H1 (cell line): ENCODE measurements around the gene FGGY. TPM values are rescaled to one million over a fixed set of nuclear protein-coding genes. Genes with fewer than 3 reads are reported as not detected.

Source experiments
- CTCF ChIA-PET: fragments of 300-600 bp; sonication (Branson Sonifier 250); formaldehyde crosslinking; loops from one replicate; lab custom pipeline; 2021; ENCODE audit not compliant: partially characterized antibody; lab: Charles Lee
- POLR2A ChIA-PET: fragments of 300-600 bp; sonication (Branson Sonifier 250); formaldehyde crosslinking; loops from one replicate; lab custom pipeline; 2021; ENCODE audit warnings: inconsistent platforms; ENCODE audit not compliant: partially characterized antibody; lab: Charles Lee
- DNase-seq, 2 experiments: peaks; one replicate each; pipeline versions ENCODE4 v3.0.0 to v3.0.0-alpha.2; 2010 to 2022; ENCODE audit warnings: low spot score in 2 of 2, low read depth in 1 of 2, mixed read lengths in 1 of 2
- FAIRE-seq: peaks from 2 replicates; lab custom pipeline; 2011; peaks lifted over from hg19 to GRCh38; lab: Jason Lieb, UNC
- H2AFZ ChIP-seq: 2 replicates; pipeline ENCODE4 v1.8.1; 2012; ENCODE audit warnings: low read length, inconsistent platforms
- H2AK5ac ChIP-seq: 2 replicates; pipeline ENCODE4 v1.6.1; 2013; ENCODE audit warnings: low read depth, low read length
- H2BK120ac ChIP-seq: replicated peaks from 2 replicates; pipeline ENCODE3; 2013; ENCODE audit warnings: low read depth, low read length, inconsistent platforms
- H2BK12ac ChIP-seq: 2 replicates; pipeline ENCODE4 v1.6.1; 2013; ENCODE audit warnings: low read depth, low read length
- H2BK15ac ChIP-seq: 2 replicates; pipeline ENCODE4 v1.6.1; 2013; ENCODE audit warnings: low read length
- H2BK20ac ChIP-seq: 2 replicates; pipeline ENCODE4 v1.6.1; 2013; ENCODE audit warnings: low read length
- H2BK5ac ChIP-seq: 2 replicates; pipeline ENCODE4 v1.6.1; 2013; ENCODE audit warnings: low read depth, low read length
- H3K14ac ChIP-seq: 2 replicates; pipeline ENCODE4 v1.6.1; 2013; ENCODE audit warnings: inconsistent platforms; ENCODE audit not compliant: insufficient read length
- H3K18ac ChIP-seq: 2 replicates; pipeline ENCODE4 v1.6.1; 2013; ENCODE audit warnings: low read length; ENCODE audit errors: extremely low read depth
- H3K23ac ChIP-seq: 2 replicates; pipeline ENCODE4 v1.6.1; 2013; ENCODE audit warnings: inconsistent platforms; ENCODE audit not compliant: insufficient read length
- H3K23me2 ChIP-seq: 2 replicates; pipeline ENCODE4 v1.6.1; 2013; ENCODE audit warnings: low read depth, low read length
- H3K27ac ChIP-seq: 2 replicates; pipeline ENCODE4 v1.6.1; 2011; ENCODE audit warnings: low read depth, low read length, inconsistent platforms
- H3K27me3 ChIP-seq, 4 experiments: replicated peaks in 1 of 4; 1 replicate in 1 of 4; 2 replicates in 3 of 4; pipeline versions ENCODE4 v1.6.1 to v1.8.1; 2011 to 2013; ENCODE audit warnings: low read length in 3 of 4, mild to moderate bottlenecking in 3 of 4, inconsistent platforms in 2 of 4, mixed read lengths in 2 of 4, moderate library complexity in 1 of 4; ENCODE audit not compliant: control insufficient read depth in 3 of 4, insufficient read depth in 3 of 4; ENCODE audit errors: extremely low read depth in 1 of 4
- H3K36me3 ChIP-seq, 4 experiments: 2 replicates each; pipeline versions ENCODE4 v1.6.1 to v1.8.1; 2011 to 2013; ENCODE audit warnings: mild to moderate bottlenecking in 4 of 4, low read length in 3 of 4, moderate library complexity in 2 of 4, control low read depth in 1 of 4, inconsistent platforms in 1 of 4; ENCODE audit not compliant: insufficient read depth in 4 of 4, control insufficient read depth in 2 of 4
- H3K4ac ChIP-seq: replicated peaks from 2 replicates; pipeline ENCODE3; 2013; ENCODE audit warnings: low read length, low read depth, mixed read lengths, inconsistent platforms; ENCODE audit not compliant: insufficient read length
- H3K4me1 ChIP-seq, 4 experiments: replicated peaks in 1 of 4; 1 replicate in 1 of 4; 2 replicates in 3 of 4; pipeline versions ENCODE4 v1.6.1 to v1.8.1; 2011 to 2013; ENCODE audit warnings: low read length in 3 of 4, inconsistent platforms in 2 of 4, mixed read lengths in 1 of 4; ENCODE audit not compliant: insufficient read depth in 4 of 4, control insufficient read depth in 3 of 4
- H3K4me2 ChIP-seq, 2 experiments: 2 replicates each; pipeline versions ENCODE4 v1.6.1 to v1.8.1; 2011 to 2013; ENCODE audit warnings: low read depth in 2 of 2, low read length in 2 of 2, control low read depth in 1 of 2, inconsistent platforms in 1 of 2, mild to moderate bottlenecking in 1 of 2; ENCODE audit not compliant: insufficient read depth in 1 of 2
- H3K4me3 ChIP-seq, 4 experiments: fragments of 200-600, 300-600 bp in 1 of 4; sonication (generic), shearing (Covaris generic), sonication (Bioruptor Twin) in 1 of 4; 2 replicates each; pipeline versions ENCODE4 v1.5.1 to v1.8.1; 2011 to 2016; ENCODE audit warnings: low read length in 4 of 4, low read depth in 3 of 4, control low read depth in 2 of 4, inconsistent platforms in 2 of 4, mild to moderate bottlenecking in 2 of 4, mixed read lengths in 1 of 4, moderate library complexity in 1 of 4; ENCODE audit not compliant: insufficient read depth in 2 of 4; ENCODE audit errors: extremely low read depth in 1 of 4
- H3K56ac ChIP-seq: replicated peaks from 2 replicates; pipeline ENCODE3; 2013; ENCODE audit warnings: low read depth, mild to moderate bottlenecking, mixed read lengths, low read length, inconsistent platforms; ENCODE audit not compliant: insufficient read length
- H3K79me1 ChIP-seq: 2 replicates; pipeline ENCODE4 v1.6.1; 2013; ENCODE audit warnings: low read depth, low read length, control low read depth
- H3K79me2 ChIP-seq, 2 experiments: 2 replicates each; pipeline versions ENCODE4 v1.6.1 to v1.8.1; 2012 to 2013; ENCODE audit warnings: low read length in 2 of 2, mild to moderate bottlenecking in 2 of 2, inconsistent platforms in 1 of 2; ENCODE audit not compliant: insufficient read depth in 2 of 2, control insufficient read depth in 1 of 2
- H3K9ac ChIP-seq, 4 experiments: replicated peaks in 1 of 4; 1 replicate in 1 of 4; 2 replicates in 3 of 4; pipeline versions ENCODE4 v1.6.1 to v1.8.1; 2011 to 2013; ENCODE audit warnings: low read depth in 3 of 4, low read length in 3 of 4, control low read depth in 2 of 4, mild to moderate bottlenecking in 2 of 4, moderate library complexity in 2 of 4, inconsistent platforms in 1 of 4; ENCODE audit errors: extremely low read depth in 1 of 4
- H3K9me3 ChIP-seq, 2 experiments: 2 replicates each; pipeline versions ENCODE4 v1.6.1 to v1.8.1; 2012 to 2013; ENCODE audit warnings: mild to moderate bottlenecking in 2 of 2, moderate library complexity in 2 of 2, control low read depth in 1 of 2, inconsistent platforms in 1 of 2, low read depth in 1 of 2, low read length in 1 of 2, mixed read lengths in 1 of 2; ENCODE audit not compliant: insufficient read depth in 2 of 2
- H4K20me1 ChIP-seq, 2 experiments: replicated peaks in 1 of 2; 2 replicates each; pipeline versions ENCODE3 to v1.8.1; 2011 to 2013; ENCODE audit warnings: inconsistent platforms in 2 of 2, low read length in 2 of 2, mild to moderate bottlenecking in 1 of 2; ENCODE audit not compliant: insufficient read depth in 2 of 2, control insufficient read depth in 1 of 2
- H4K5ac ChIP-seq: 2 replicates; pipeline ENCODE4 v1.6.1; 2013; ENCODE audit warnings: low read length, low read depth, mixed read lengths, inconsistent platforms; ENCODE audit not compliant: insufficient read length
- H4K8ac ChIP-seq: 2 replicates; pipeline ENCODE4 v1.8.0; 2013; ENCODE audit warnings: mild to moderate bottlenecking, moderate library complexity, low read length, inconsistent platforms; ENCODE audit not compliant: insufficient read depth; ENCODE audit errors: extremely low read depth
- H4K91ac ChIP-seq: replicated peaks from 2 replicates; pipeline ENCODE3; 2013; ENCODE audit warnings: low read length, mixed read lengths, inconsistent platforms; ENCODE audit not compliant: insufficient read length
- TEAD4 ChIP-seq: IDR thresholded peaks from 2 replicates; pipeline ENCODE4 v1.6.1; 2012; ENCODE audit warnings: low read depth, low read length, inconsistent platforms, mixed read lengths
- WGBS, 2 experiments: shearing (Covaris generic) in 1 of 2; methylation state at CpG; one replicate each; pipeline versions ENCODE4 v1.1.6 to v1.1.7; 2013 to 2015; ENCODE audit warnings: low lambda C conversion rate in 2 of 2, mixed read lengths in 2 of 2, inconsistent platforms in 1 of 2, low coverage in 1 of 2, missing lambda C conversion rate in 1 of 2; ENCODE audit not compliant: insufficient replicate concordance in 2 of 2, insufficient coverage in 1 of 2, insufficient read length in 1 of 2; ENCODE audit errors: extremely low coverage in 1 of 2, missing lambda C conversion rate in 1 of 2; 5-methylcytosine and 5-hydroxymethylcytosine counted together
- polyA plus RNA-seq, 7 experiments: library from polyadenylated mRNA; depleted of rRNA in 3 of 7; stranded (reverse) in 5 of 7; unstranded in 2 of 7; fragments of >200 nt in 5 of 7; fragments of 200-250 nt in 2 of 7; gene quantifications; 1 replicate in 5 of 7; 2 replicates in 1 of 7; 4 replicates in 1 of 7; pipeline versions ENCODE4 v1.2.1 to v1.2.3, GENCODE V29; 2011 to 2013; ENCODE audit warnings: missing spikeins in 2 of 7, mixed read lengths in 2 of 7
- total RNA-seq: library from RNA; stranded (reverse); fragmentation: NEBNext Ultra II Directional; extraction: Animal tissue kit (Norgen Biotek cat#: 25700); gene quantifications from 2 replicates; pipeline ENCODE4 v1.2.1, GENCODE V29; 2021

FGGY gene
- total and polyA plus RNA-seq, 2 of the 8 experiments (the other 6 are each of a cell fraction or from before 2014, with no cell fraction given): 10.3 to 12.5 TPM

DNA sequence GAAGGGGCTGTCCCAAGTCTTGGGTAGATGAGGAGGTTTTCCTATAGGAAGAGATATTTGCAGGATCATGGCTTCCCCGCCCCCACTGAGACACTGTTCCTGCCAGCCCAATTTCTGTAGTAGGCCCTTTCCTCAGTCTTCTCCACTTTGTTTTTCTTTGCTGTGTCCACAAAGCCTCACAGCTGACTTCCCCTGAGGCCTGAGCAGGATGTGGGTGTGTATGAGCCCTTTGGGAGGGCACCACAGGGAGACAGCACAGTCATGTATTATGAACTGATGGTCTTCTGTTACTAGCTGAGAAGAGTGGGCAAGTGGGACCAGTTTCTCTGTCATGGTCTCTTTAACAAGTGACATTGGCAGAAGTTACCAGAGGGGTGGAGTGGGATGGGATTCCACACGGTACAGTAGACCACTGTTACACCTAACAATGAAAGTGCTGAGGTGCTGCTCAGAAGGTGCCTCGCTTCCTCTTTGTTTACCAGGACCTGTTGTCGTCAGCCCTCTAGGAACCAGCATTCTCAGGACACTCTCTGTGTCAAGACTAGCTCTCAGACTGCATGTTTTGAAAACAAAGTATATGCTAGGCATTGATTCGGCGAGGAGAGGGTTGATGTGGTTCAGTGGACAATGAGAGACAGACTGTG is 264.0 kb downstream of the FGGY start:
- Histone ChIP-seq H2BK20ac (no peak overlapping the region), H2AK5ac (no peak overlapping the region), H2BK15ac (no peak overlapping the region), H3K23me2 (no peaks in the 10 kb centered on the region), H4K5ac (no peak overlapping the region), H3K4ac (no peak overlapping the region), H4K8ac (no peak overlapping the region), H3K79me1 (no peaks in the 10 kb centered on the region), H2BK5ac (no peak overlapping the region), H3K14ac (no peak overlapping the region), H2BK12ac (no peak overlapping the region), H2BK120ac (no peak overlapping the region), H4K20me1 (no peaks in the 10 kb centered on the region), H3K4me1 (no peaks in the 10 kb centered on the region), H3K4me3 (no peak overlapping the region), H4K91ac (no peak overlapping the region), H3K9ac (no peak overlapping the region), H3K23ac (no peak overlapping the region), H3K9me3 (peaks cover 2 to 5% of the 10 kb centered on the region in 2 experiments; a peak in 1 of 4 replicates), H2AFZ (no peak overlapping the region), H3K79me2 (no peaks in the 10 kb centered on the region), H3K4me2 (no peak overlapping the region), H3K27me3 (no peaks in the 10 kb centered on the region), H3K27ac (no peak overlapping the region), H3K18ac (no peak overlapping the region), H3K56ac (no peak overlapping the region), H3K36me3 (no peaks in the 10 kb centered on the region)
- ChIA-PET POLR2A (interaction anchor here (1.0 kb wide), 1 partner anchor 11 kb away, joined by 3 read pairs; no protein-coding TSS in a partner anchor), CTCF (interaction anchor here (0.8 to 1.0 kb wide), 2 partner anchors 10 to 42 kb away, joined by 3 read pairs; no protein-coding TSS in a partner anchor)
- no peak for DNase-seq
- FAIRE-seq: no peak
- WGBS, 2 experiments: 91% methylated on average over 6 of the region's 6 CpGs; no CpG with 5 or more reads in 1 of the 2 experiments
- TF ChIP-seq TEAD4: no peak
